ENCODE measurements around the gene ALOX12B.

DNA sequence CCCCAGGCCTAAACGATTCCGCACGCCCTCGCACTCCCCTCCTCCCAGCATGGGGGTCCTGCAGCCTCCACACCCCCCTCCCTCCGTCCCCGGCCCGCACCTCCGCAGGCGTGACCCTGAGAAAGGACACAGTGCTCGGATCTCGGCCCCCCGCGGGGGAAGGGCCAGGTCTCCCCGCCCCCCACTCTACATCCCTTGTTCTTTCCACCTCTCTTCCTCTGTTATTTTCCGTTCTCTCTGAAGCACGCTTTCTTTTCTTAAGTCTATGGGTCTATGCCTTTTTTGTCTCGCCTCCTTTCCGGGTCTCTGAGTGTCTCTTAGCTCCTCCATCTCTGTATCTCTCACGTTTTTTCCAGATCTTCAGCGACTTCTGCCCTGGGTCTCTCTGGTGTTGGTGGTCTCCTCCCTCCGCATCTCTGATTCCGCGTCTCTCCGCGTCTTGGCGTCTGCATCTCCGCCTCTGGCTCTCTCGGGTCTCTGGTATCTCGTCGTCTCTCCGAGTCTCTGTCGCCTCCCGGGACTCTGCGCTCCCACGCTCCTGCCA, 38.5 kb upstream of the ALOX12B start:
- TF ChIP-seq, protein P1, sequence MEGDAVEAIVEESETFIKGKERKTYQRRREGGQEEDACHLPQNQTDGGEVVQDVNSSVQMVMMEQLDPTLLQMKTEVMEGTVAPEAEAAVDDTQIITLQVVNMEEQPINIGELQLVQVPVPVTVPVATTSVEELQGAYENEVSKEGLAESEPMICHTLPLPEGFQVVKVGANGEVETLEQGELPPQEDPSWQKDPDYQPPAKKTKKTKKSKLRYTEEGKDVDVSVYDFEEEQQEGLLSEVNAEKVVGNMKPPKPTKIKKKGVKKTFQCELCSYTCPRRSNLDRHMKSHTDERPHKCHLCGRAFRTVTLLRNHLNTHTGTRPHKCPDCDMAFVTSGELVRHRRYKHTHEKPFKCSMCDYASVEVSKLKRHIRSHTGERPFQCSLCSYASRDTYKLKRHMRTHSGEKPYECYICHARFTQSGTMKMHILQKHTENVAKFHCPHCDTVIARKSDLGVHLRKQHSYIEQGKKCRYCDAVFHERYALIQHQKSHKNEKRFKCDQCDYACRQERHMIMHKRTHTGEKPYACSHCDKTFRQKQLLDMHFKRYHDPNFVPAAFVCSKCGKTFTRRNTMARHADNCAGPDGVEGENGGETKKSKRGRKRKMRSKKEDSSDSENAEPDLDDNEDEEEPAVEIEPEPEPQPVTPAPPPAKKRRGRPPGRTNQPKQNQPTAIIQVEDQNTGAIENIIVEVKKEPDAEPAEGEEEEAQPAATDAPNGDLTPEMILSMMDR (conservative IDR thresholded peaks at IDR 0.05): no peak
- TF ChIP-seq ZFX (IDR thresholded peaks at IDR 0.05): no peak

Data from C4-2B (cell line).